ENCODE data around the gene ASAP2.

- TF ChIP-seq CTCF (conservative IDR thresholded peaks at IDR 0.05; ENCODE audit: low read length) (no peak), EZH2phosphoT487 (IDR thresholded peaks at IDR 0.05; ENCODE audit: borderline replicate concordance, low read depth, low read length) (no peak)
These were observed 181.6 kb downstream of the ASAP2 start for GRCh38 chr2:9388199-9388681.
